H1 (cell line): ENCODE data around the gene HOXB4. TPM values are rescaled to one million over a fixed set of nuclear protein-coding genes. Genes with fewer than 3 reads are reported as not detected.

Experiments used
- CTCF ChIA-PET: fragments of 300-600 bp; sonication (Branson Sonifier 250); formaldehyde crosslinking; loops from one replicate; lab custom pipeline; 2021; ENCODE audit not compliant: partially characterized antibody; lab: Charles Lee
- POLR2A ChIA-PET: fragments of 300-600 bp; sonication (Branson Sonifier 250); formaldehyde crosslinking; loops from one replicate; lab custom pipeline; 2021; ENCODE audit warnings: inconsistent platforms; ENCODE audit not compliant: partially characterized antibody; lab: Charles Lee
- DNase-seq, 2 experiments: peaks; one replicate each; pipeline versions ENCODE4 v3.0.0 to v3.0.0-alpha.2; 2010 to 2022; ENCODE audit warnings: low spot score in 2 of 2, low read depth in 1 of 2, mixed read lengths in 1 of 2
- FAIRE-seq: peaks from 2 replicates; lab custom pipeline; 2011; peaks lifted over from hg19 to GRCh38; lab: Jason Lieb, UNC
- H2AFZ ChIP-seq: 2 replicates; pipeline ENCODE4 v1.8.1; 2012; ENCODE audit warnings: low read length, inconsistent platforms
- H2AK5ac ChIP-seq: 2 replicates; pipeline ENCODE4 v1.6.1; 2013; ENCODE audit warnings: low read depth, low read length
- H2BK120ac ChIP-seq: replicated peaks from 2 replicates; pipeline ENCODE3; 2013; ENCODE audit warnings: low read depth, low read length, inconsistent platforms
- H2BK12ac ChIP-seq: 2 replicates; pipeline ENCODE4 v1.6.1; 2013; ENCODE audit warnings: low read depth, low read length
- H2BK15ac ChIP-seq: 2 replicates; pipeline ENCODE4 v1.6.1; 2013; ENCODE audit warnings: low read length
- H2BK20ac ChIP-seq: 2 replicates; pipeline ENCODE4 v1.6.1; 2013; ENCODE audit warnings: low read length
- H2BK5ac ChIP-seq: 2 replicates; pipeline ENCODE4 v1.6.1; 2013; ENCODE audit warnings: low read depth, low read length
- H3K14ac ChIP-seq: 2 replicates; pipeline ENCODE4 v1.6.1; 2013; ENCODE audit warnings: inconsistent platforms; ENCODE audit not compliant: insufficient read length
- H3K18ac ChIP-seq: 2 replicates; pipeline ENCODE4 v1.6.1; 2013; ENCODE audit warnings: low read length; ENCODE audit errors: extremely low read depth
- H3K23ac ChIP-seq: 2 replicates; pipeline ENCODE4 v1.6.1; 2013; ENCODE audit warnings: inconsistent platforms; ENCODE audit not compliant: insufficient read length
- H3K23me2 ChIP-seq: 2 replicates; pipeline ENCODE4 v1.6.1; 2013; ENCODE audit warnings: low read depth, low read length
- H3K27ac ChIP-seq: 2 replicates; pipeline ENCODE4 v1.6.1; 2011; ENCODE audit warnings: low read depth, low read length, inconsistent platforms
- H3K27me3 ChIP-seq, 4 experiments: replicated peaks in 1 of 4; 1 replicate in 1 of 4; 2 replicates in 3 of 4; pipeline versions ENCODE4 v1.6.1 to v1.8.1; 2011 to 2013; ENCODE audit warnings: low read length in 3 of 4, mild to moderate bottlenecking in 3 of 4, inconsistent platforms in 2 of 4, mixed read lengths in 2 of 4, moderate library complexity in 1 of 4; ENCODE audit not compliant: control insufficient read depth in 3 of 4, insufficient read depth in 3 of 4; ENCODE audit errors: extremely low read depth in 1 of 4
- H3K36me3 ChIP-seq, 4 experiments: 2 replicates each; pipeline versions ENCODE4 v1.6.1 to v1.8.1; 2011 to 2013; ENCODE audit warnings: mild to moderate bottlenecking in 4 of 4, low read length in 3 of 4, moderate library complexity in 2 of 4, control low read depth in 1 of 4, inconsistent platforms in 1 of 4; ENCODE audit not compliant: insufficient read depth in 4 of 4, control insufficient read depth in 2 of 4
- H3K4ac ChIP-seq: replicated peaks from 2 replicates; pipeline ENCODE3; 2013; ENCODE audit warnings: low read length, low read depth, mixed read lengths, inconsistent platforms; ENCODE audit not compliant: insufficient read length
- H3K4me1 ChIP-seq, 4 experiments: replicated peaks in 1 of 4; 1 replicate in 1 of 4; 2 replicates in 3 of 4; pipeline versions ENCODE4 v1.6.1 to v1.8.1; 2011 to 2013; ENCODE audit warnings: low read length in 3 of 4, inconsistent platforms in 2 of 4, mixed read lengths in 1 of 4; ENCODE audit not compliant: insufficient read depth in 4 of 4, control insufficient read depth in 3 of 4
- H3K4me2 ChIP-seq, 2 experiments: 2 replicates each; pipeline versions ENCODE4 v1.6.1 to v1.8.1; 2011 to 2013; ENCODE audit warnings: low read depth in 2 of 2, low read length in 2 of 2, control low read depth in 1 of 2, inconsistent platforms in 1 of 2, mild to moderate bottlenecking in 1 of 2; ENCODE audit not compliant: insufficient read depth in 1 of 2
- H3K4me3 ChIP-seq, 4 experiments: fragments of 200-600, 300-600 bp in 1 of 4; sonication (generic), shearing (Covaris generic), sonication (Bioruptor Twin) in 1 of 4; 2 replicates each; pipeline versions ENCODE4 v1.5.1 to v1.8.1; 2011 to 2016; ENCODE audit warnings: low read length in 4 of 4, low read depth in 3 of 4, control low read depth in 2 of 4, inconsistent platforms in 2 of 4, mild to moderate bottlenecking in 2 of 4, mixed read lengths in 1 of 4, moderate library complexity in 1 of 4; ENCODE audit not compliant: insufficient read depth in 2 of 4; ENCODE audit errors: extremely low read depth in 1 of 4
- H3K56ac ChIP-seq: replicated peaks from 2 replicates; pipeline ENCODE3; 2013; ENCODE audit warnings: low read depth, mild to moderate bottlenecking, mixed read lengths, low read length, inconsistent platforms; ENCODE audit not compliant: insufficient read length
- H3K79me1 ChIP-seq: 2 replicates; pipeline ENCODE4 v1.6.1; 2013; ENCODE audit warnings: low read depth, low read length, control low read depth
- H3K79me2 ChIP-seq, 2 experiments: 2 replicates each; pipeline versions ENCODE4 v1.6.1 to v1.8.1; 2012 to 2013; ENCODE audit warnings: low read length in 2 of 2, mild to moderate bottlenecking in 2 of 2, inconsistent platforms in 1 of 2; ENCODE audit not compliant: insufficient read depth in 2 of 2, control insufficient read depth in 1 of 2
- H3K9ac ChIP-seq, 4 experiments: replicated peaks in 1 of 4; 1 replicate in 1 of 4; 2 replicates in 3 of 4; pipeline versions ENCODE4 v1.6.1 to v1.8.1; 2011 to 2013; ENCODE audit warnings: low read depth in 3 of 4, low read length in 3 of 4, control low read depth in 2 of 4, mild to moderate bottlenecking in 2 of 4, moderate library complexity in 2 of 4, inconsistent platforms in 1 of 4; ENCODE audit errors: extremely low read depth in 1 of 4
- H3K9me3 ChIP-seq, 2 experiments: 2 replicates each; pipeline versions ENCODE4 v1.6.1 to v1.8.1; 2012 to 2013; ENCODE audit warnings: mild to moderate bottlenecking in 2 of 2, moderate library complexity in 2 of 2, control low read depth in 1 of 2, inconsistent platforms in 1 of 2, low read depth in 1 of 2, low read length in 1 of 2, mixed read lengths in 1 of 2; ENCODE audit not compliant: insufficient read depth in 2 of 2
- H4K20me1 ChIP-seq, 2 experiments: replicated peaks in 1 of 2; 2 replicates each; pipeline versions ENCODE3 to v1.8.1; 2011 to 2013; ENCODE audit warnings: inconsistent platforms in 2 of 2, low read length in 2 of 2, mild to moderate bottlenecking in 1 of 2; ENCODE audit not compliant: insufficient read depth in 2 of 2, control insufficient read depth in 1 of 2
- H4K5ac ChIP-seq: 2 replicates; pipeline ENCODE4 v1.6.1; 2013; ENCODE audit warnings: low read length, low read depth, mixed read lengths, inconsistent platforms; ENCODE audit not compliant: insufficient read length
- H4K8ac ChIP-seq: 2 replicates; pipeline ENCODE4 v1.8.0; 2013; ENCODE audit warnings: mild to moderate bottlenecking, moderate library complexity, low read length, inconsistent platforms; ENCODE audit not compliant: insufficient read depth; ENCODE audit errors: extremely low read depth
- H4K91ac ChIP-seq: replicated peaks from 2 replicates; pipeline ENCODE3; 2013; ENCODE audit warnings: low read length, mixed read lengths, inconsistent platforms; ENCODE audit not compliant: insufficient read length
- CBX8 ChIP-seq: fragments of 300-800, 300-1000 bp; sonication (generic); IDR thresholded peaks from 2 replicates; pipeline ENCODE4 v1.7.1; 2016; ENCODE audit warnings: low read depth, low read length, borderline replicate concordance
- CEBPB ChIP-seq: IDR thresholded peaks from 2 replicates; pipeline ENCODE4 v1.6.1; 2012; ENCODE audit warnings: low read depth, low read length
- CTCF ChIP-seq, 3 experiments: IDR thresholded peaks; 1 replicate in 2 of 3; 2 replicates in 1 of 3; pipeline versions ENCODE4 v1.5.1 to v1.6.1; 2011; ENCODE audit warnings: low read length in 3 of 3, mild to moderate bottlenecking in 3 of 3, inconsistent platforms in 2 of 3, low read depth in 1 of 3, moderate library complexity in 1 of 3; ENCODE audit not compliant: insufficient read depth in 1 of 3; ENCODE audit errors: control extremely low read depth in 1 of 3
- FOSL1 ChIP-seq: IDR thresholded peaks from 2 replicates; pipeline ENCODE4 v1.6.1; 2011; ENCODE audit warnings: mild to moderate bottlenecking, low read depth, low read length, moderate library complexity; ENCODE audit not compliant: insufficient read depth
- RBBP5 ChIP-seq: IDR thresholded peaks from 2 replicates; pipeline ENCODE4 v1.7.1; 2012; ENCODE audit warnings: low read depth, mild to moderate bottlenecking, inconsistent platforms, low read length, moderate library complexity, borderline replicate concordance
- SIRT6 ChIP-seq: IDR thresholded peaks from one replicate; pipeline ENCODE4 v1.7.1; 2012; ENCODE audit warnings: low read length, inconsistent platforms
- SIX5 ChIP-seq: IDR thresholded peaks from 2 replicates; pipeline ENCODE4 v1.6.1; 2011; ENCODE audit warnings: mild to moderate bottlenecking, low read depth, low read length
- SP4 ChIP-seq: IDR thresholded peaks from 2 replicates; pipeline ENCODE4 v1.6.1; 2012; ENCODE audit warnings: low read length, inconsistent platforms
- SRF ChIP-seq: IDR thresholded peaks from 2 replicates; pipeline ENCODE4 v1.6.1; 2011; ENCODE audit warnings: mild to moderate bottlenecking, low read depth, low read length, moderate library complexity
- TAF7 ChIP-seq: optimal IDR thresholded peaks from 2 replicates; pipeline ENCODE3; 2011; ENCODE audit warnings: low read depth, mild to moderate bottlenecking, inconsistent platforms, low read length, moderate library complexity, borderline replicate concordance
- USF2 ChIP-seq: IDR thresholded peaks from 2 replicates; pipeline ENCODE4 v1.6.1; 2011; ENCODE audit warnings: low read length, improper control_type of control experiment
- WGBS, 2 experiments: shearing (Covaris generic) in 1 of 2; methylation state at CpG; one replicate each; pipeline versions ENCODE4 v1.1.6 to v1.1.7; 2013 to 2015; ENCODE audit warnings: low lambda C conversion rate in 2 of 2, mixed read lengths in 2 of 2, inconsistent platforms in 1 of 2, low coverage in 1 of 2, missing lambda C conversion rate in 1 of 2; ENCODE audit not compliant: insufficient replicate concordance in 2 of 2, insufficient coverage in 1 of 2, insufficient read length in 1 of 2; ENCODE audit errors: extremely low coverage in 1 of 2, missing lambda C conversion rate in 1 of 2; 5-methylcytosine and 5-hydroxymethylcytosine counted together
- polyA plus RNA-seq, 7 experiments: library from polyadenylated mRNA; depleted of rRNA in 3 of 7; stranded (reverse) in 5 of 7; unstranded in 2 of 7; fragments of >200 nt in 5 of 7; fragments of 200-250 nt in 2 of 7; gene quantifications; 1 replicate in 5 of 7; 2 replicates in 1 of 7; 4 replicates in 1 of 7; pipeline versions ENCODE4 v1.2.1 to v1.2.3, GENCODE V29; 2011 to 2013; ENCODE audit warnings: missing spikeins in 2 of 7, mixed read lengths in 2 of 7
- total RNA-seq: library from RNA; stranded (reverse); fragmentation: NEBNext Ultra II Directional; extraction: Animal tissue kit (Norgen Biotek cat#: 25700); gene quantifications from 2 replicates; pipeline ENCODE4 v1.2.1, GENCODE V29; 2021

The HOXB4 gene
- total and polyA plus RNA-seq, 2 of the 8 experiments (the other 6 are each of a cell fraction or from before 2014, with no cell fraction given) = not detected

- ChIA-PET POLR2A (no interaction called here), CTCF (interaction anchor here (0.6 to 4.0 kb wide), 6 partner anchors 9 to 1244 kb away, joined by 3 to 18 read pairs (median 4); partner anchors contain the start of gene HOXB9)
- WGBS, 2 experiments = 40% methylated on average over 1 of the region's 1 CpG; no CpG with 5 or more reads in 1 of the 2 experiments
- no peak overlapping the region for H3K27ac ChIP-seq
- H2AFZ ChIP-seq = no peak overlapping the region
- no peak overlapping the region for H2BK5ac ChIP-seq
- peaks cover 28 to 29% of the 10 kb centered on the region in 2 experiments for H4K20me1 ChIP-seq
- TF ChIP-seq CEBPB (no peak), CBX8 (no peak; the same call in 1 of the 2 replicates), CTCF (IDR thresholded peaks at IDR 0.05; ENCODE audit: control extremely low read depth in 1 of 3, insufficient read depth in 1 of 3, low read depth in 1 of 3, low read length in 3 of 3) (no peak), SIRT6 (no peak), SRF (no peak), FOSL1 (no peak), TAF7 (no peak), RBBP5 (no peak), SIX5 (no peak), USF2 (no peak), SP4 (no peak)
- H3K4me1 ChIP-seq = peaks cover 2 to 19% (median 8%) of the 10 kb centered on the region in 4 experiments
- H2BK120ac ChIP-seq = no peak overlapping the region
- FAIRE-seq (no peak), DNase-seq (no peak)
- H2BK20ac ChIP-seq = no peak overlapping the region
- no peak overlapping the region for H2BK15ac ChIP-seq
- H3K18ac ChIP-seq = no peak overlapping the region
- H3K36me3 ChIP-seq = peaks cover 0 to 3% (median 0%) of the 10 kb centered on the region in 4 experiments; a peak in 1 of 8 replicates
- no peaks in the 10 kb centered on the region; the same call in 1 of the 2 replicates for H3K23me2 ChIP-seq
- H3K4me2 ChIP-seq = no peak overlapping the region; a peak in 1 of 4 replicates
- H4K8ac ChIP-seq = no peak overlapping the region
- no peak overlapping the region for H4K5ac ChIP-seq
- no peak overlapping the region for H3K14ac ChIP-seq
- H3K56ac ChIP-seq = no peak overlapping the region
- no peak overlapping the region for H3K4me3 ChIP-seq
- no peaks in the 10 kb centered on the region for H3K79me1 ChIP-seq
- no peaks in the 10 kb centered on the region for H3K79me2 ChIP-seq
- no peak overlapping the region for H3K23ac ChIP-seq
- H3K27me3 ChIP-seq = peaks cover 97 to 100% (median 98%) of the 10 kb centered on the region in 4 experiments
- H2BK12ac ChIP-seq = no peak overlapping the region
- no peak overlapping the region for H4K91ac ChIP-seq
- no peak overlapping the region for H3K4ac ChIP-seq
- no peaks in the 10 kb centered on the region for H3K9me3 ChIP-seq
- no peak overlapping the region for H2AK5ac ChIP-seq
- H3K9ac ChIP-seq = no peak overlapping the region
These were observed 24.3 kb downstream of the HOXB4 start for GRCh38 chr17:48553826-48554225.
